LHCN-M2 (cell line): ENCODE data around the gene AQP2. TPM values are rescaled to one million over a fixed set of nuclear protein-coding genes. Genes with fewer than 3 reads are reported as not detected.
A peak's percentile ranks its signal among the peaks of the same experiment; 100 is the strongest.

Source experiments
- DNase-seq: peaks from one replicate; pipeline ENCODE4 v3.0.0-alpha.2; 2012; ENCODE audit warnings: low read depth
- polyA plus RNA-seq: library from polyadenylated mRNA; unstranded; fragments of >200 nt; gene quantifications from one replicate; pipeline ENCODE4 v1.2.1, GENCODE V29; 2012; ENCODE audit warnings: missing spikeins
- total RNA-seq: library from RNA; depleted of rRNA; stranded (reverse); fragments of >200 nt; gene quantifications from 2 replicates; pipeline ENCODE4 v1.2.3, GENCODE V29; 2014; rRNA removed

AQP2 gene, protein sequence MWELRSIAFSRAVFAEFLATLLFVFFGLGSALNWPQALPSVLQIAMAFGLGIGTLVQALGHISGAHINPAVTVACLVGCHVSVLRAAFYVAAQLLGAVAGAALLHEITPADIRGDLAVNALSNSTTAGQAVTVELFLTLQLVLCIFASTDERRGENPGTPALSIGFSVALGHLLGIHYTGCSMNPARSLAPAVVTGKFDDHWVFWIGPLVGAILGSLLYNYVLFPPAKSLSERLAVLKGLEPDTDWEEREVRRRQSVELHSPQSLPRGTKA
- not detected in 2 replicates for total RNA-seq
- not detected for polyA plus RNA-seq

DNA sequence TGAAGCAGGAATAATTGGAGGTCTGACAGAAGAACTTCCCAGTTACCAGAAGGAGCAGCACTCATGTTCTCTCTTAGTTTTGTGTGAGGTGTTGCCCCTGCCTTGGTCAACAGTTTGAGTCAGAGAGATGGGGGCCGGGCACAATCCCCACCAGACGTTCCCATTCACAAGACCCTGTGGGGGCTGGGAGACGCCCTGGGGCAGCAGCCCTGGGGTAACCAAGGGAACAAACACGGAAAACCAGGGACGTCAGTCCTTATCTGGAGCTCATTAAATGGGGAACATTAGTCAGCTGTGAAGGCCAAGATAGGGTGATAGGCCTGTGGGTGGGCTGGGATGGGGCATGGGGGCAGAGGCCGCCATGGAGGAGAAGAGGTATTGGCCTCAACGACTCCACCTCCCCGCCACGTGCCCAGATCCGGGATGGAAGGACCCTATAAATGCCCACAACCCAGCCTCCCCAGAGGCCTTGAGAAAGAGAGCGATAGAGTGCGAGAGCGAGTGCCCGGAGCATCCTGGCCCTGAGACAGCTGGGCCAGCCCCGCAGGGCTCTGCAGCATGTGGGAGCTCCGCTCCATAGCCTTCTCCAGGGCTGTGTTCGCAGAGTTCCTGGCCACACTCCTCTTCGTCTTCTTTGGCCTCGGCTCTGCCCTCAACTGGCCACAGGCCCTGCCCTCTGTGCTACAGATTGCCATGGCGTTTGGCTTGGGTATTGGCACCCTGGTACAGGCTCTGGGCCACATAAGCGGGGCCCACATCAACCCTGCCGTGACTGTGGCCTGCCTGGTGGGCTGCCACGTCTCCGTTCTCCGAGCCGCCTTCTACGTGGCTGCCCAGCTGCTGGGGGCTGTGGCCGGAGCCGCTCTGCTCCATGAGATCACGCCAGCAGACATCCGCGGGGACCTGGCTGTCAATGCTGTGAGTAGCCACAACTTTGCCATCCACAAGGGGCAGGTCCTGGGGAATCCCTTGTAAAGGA lies at the start of gene AQP2:
TSS of gene AQP2 (plus strand) at position 465 of the 979 bp plus-strand sequence. CDS start at position 559, 94 bp downstream.
- DNase-seq = no peak

DNA sequence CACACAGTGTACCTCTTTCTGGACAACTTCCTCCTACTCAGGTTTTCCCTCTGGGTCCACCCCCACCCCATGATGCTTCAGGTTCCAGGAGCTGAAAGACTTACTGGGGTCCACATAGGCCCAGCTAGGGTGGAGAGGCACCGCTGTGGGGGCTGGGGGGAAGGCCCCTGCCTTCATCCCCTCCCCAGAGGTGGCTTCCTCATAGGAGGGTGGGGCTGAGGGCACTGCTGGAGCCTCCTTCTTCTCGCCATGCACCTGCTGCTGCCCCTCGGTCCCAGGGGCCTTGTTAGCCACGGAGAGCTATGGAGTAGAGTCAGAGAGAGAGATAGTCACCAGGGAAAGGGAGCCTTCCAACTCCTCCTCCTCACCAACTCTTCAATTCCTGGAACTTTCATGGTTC lies 49.5 kb upstream of the AQP2 start:
- no peak for DNase-seq

- DNase-seq = no peak
These were observed 48.6 kb upstream of the AQP2 start for GRCh38 chr12:49901986-49902385.

- no peak for DNase-seq
These were observed 47.9 kb upstream of the AQP2 start for GRCh38 chr12:49902399-49903350.

GRCh38 chr12:49903351-49903699 lies 47.2 kb upstream of the AQP2 start:
- DNase-seq = no peak

GRCh38 chr12:49903700-49904423 lies 46.7 kb upstream of the AQP2 start, which contains the start of gene FAIM2:
Gene FAIM2, minus strand, starts transcription at chr12:49903900. Its CDS starts 108 bp downstream, at chr12:49903792.
- DNase-seq = peak; percentile 59

- DNase-seq = no peak
These were observed 45.9 kb upstream of the AQP2 start for GRCh38 chr12:49904601-49905000.

DNA sequence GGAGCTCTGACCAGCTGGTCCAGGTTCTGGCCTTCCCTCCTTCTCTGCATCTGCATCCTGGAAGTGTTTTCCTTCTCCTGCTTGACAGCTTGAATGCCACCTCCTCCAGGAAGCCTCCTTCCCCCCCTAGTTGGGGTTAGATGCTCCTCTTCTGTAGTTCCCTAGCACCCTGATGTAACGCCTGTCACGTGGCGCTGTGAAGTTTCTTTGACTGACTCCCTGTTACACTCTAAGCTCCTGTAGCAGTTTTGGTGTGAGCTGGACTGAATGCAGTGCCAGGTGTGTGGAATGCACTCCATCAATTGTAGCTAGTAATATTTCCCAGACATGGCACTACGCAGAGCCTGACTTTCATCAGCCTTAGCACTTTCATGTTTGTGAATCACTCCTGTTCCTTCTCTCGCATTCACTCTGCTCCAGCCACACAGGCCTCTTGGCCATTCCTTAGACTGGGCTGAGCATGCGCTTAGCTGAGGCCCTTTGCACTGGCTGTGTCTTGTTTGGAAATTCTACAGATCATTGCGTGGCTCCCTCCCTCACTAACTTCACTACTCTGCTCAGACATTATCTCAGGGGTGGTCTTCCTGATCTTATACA lies 44.7 kb upstream of the AQP2 start:
- no peak for DNase-seq

GRCh38 chr12:49907352-49907751 lies 43.2 kb upstream of the AQP2 start:
- no peak for DNase-seq

GRCh38 chr12:49909356-49909755 lies 41.2 kb upstream of the AQP2 start:
- no peak for DNase-seq

DNA sequence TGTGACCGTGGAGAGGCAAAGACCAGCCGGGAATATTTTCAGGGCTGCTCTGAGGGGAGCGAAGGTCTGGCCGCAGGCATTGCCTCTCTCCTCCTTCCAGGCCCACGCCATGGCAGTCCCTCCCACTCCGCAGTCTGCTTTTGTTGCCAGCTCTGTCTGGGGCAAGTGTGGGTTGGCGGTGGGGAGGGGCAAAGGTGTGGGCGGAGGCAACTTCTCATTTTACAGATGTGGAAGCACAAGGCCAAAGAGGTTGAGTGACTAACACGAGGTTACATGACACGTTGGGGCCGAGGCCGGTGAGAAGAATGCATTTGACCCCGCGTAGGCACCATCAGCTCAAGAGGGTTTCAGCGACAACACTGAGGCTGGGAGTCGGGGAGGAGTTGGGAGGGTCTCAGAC lies 40.7 kb upstream of the AQP2 start:
- DNase-seq = no peak

GRCh38 chr12:49910331-49911212 lies 40.0 kb upstream of the AQP2 start:
- no peak for DNase-seq

GRCh38 chr12:49911213-49911605 lies 39.3 kb upstream of the AQP2 start:
- DNase-seq = no peak

- no peak for DNase-seq
These were observed 37.9 kb upstream of the AQP2 start for GRCh38 chr12:49912345-49913255.

- DNase-seq = no peak
These were observed 34.2 kb upstream of the AQP2 start for GRCh38 chr12:49916129-49916919.

GRCh38 chr12:49917166-49917787 lies 33.3 kb upstream of the AQP2 start:
- DNase-seq = no peak

GRCh38 chr12:49917788-49918173 lies 32.8 kb upstream of the AQP2 start:
- no peak for DNase-seq
